Measurements from ENCODE around the gene STIM1. TPM values are rescaled to one million over a fixed set of nuclear protein-coding genes. Genes with fewer than 3 reads are reported as not detected.

Gene STIM1
- polyA plus RNA-seq, 1 donor, result 121 TPM

- DNase-seq, result no peak
Observed at GRCh38 chr11:3830730-3831129, 24.7 kb upstream of the STIM1 start.

DNA sequence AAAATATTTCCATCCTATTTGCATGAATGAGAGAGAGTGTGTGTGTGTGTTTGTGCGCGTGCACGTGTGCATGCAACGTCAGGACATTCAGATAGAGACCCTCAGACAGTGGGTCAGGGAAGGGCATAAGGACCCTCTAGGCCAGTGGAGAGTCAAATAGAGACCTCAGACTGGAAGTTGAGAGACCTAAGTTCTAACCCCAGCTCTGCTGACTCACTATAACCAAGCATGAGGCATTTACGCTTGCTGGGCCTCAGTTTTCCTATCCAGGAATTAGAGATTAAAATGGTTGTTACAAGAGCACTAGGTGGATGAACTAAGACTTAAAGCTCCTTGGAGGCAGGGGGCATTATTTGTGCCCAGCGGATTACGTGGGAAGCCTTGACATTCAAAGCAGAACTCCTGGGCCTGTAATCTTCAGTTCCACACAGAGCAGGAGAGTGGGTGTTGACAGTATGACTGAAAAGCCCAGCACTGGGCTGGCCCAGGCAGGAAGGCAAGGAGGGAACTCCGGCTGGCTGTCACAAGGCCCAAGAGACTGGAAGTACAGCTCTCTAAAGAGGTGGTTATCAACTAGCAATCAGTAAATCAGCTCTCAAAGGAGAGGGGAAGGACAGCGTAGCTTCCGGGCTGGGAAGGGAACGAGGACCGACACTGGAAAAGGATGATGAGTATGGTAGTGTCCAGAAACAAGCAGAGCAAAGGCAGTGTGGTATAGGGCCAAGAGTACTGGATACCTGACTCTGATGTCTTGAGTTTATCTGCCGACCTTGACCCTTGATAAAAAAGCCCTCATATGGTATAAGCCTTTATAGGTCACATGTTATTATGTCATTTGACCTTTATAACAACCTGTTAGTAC, 23.9 kb upstream of the STIM1 start:
- no peak for DNase-seq

- no peak for DNase-seq
Observed at GRCh38 chr11:3832816-3833215, 22.6 kb upstream of the STIM1 start.

DNA sequence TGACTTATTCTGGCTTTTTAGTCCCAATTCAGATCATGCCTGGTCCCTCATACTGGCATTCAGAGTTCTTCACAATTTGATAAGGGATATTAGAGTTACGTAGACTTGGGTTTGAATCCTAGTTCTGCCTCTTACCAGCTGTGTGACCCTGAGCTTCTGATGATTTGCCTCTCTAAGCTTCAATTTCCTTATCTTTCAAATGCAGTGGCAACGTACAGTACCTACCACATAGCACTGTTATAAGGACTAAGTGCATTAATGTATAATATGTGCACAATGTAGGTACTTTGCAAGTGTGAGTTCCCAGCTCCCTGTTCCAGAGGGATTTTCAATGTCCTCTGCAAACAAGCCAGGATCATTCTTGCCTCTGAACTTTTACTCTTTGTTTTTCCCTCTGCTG, 22.0 kb upstream of the STIM1 start:
- no peak for DNase-seq

- no peak for DNase-seq
Observed at GRCh38 chr11:3834349-3834663, 21.2 kb upstream of the STIM1 start.

DNA sequence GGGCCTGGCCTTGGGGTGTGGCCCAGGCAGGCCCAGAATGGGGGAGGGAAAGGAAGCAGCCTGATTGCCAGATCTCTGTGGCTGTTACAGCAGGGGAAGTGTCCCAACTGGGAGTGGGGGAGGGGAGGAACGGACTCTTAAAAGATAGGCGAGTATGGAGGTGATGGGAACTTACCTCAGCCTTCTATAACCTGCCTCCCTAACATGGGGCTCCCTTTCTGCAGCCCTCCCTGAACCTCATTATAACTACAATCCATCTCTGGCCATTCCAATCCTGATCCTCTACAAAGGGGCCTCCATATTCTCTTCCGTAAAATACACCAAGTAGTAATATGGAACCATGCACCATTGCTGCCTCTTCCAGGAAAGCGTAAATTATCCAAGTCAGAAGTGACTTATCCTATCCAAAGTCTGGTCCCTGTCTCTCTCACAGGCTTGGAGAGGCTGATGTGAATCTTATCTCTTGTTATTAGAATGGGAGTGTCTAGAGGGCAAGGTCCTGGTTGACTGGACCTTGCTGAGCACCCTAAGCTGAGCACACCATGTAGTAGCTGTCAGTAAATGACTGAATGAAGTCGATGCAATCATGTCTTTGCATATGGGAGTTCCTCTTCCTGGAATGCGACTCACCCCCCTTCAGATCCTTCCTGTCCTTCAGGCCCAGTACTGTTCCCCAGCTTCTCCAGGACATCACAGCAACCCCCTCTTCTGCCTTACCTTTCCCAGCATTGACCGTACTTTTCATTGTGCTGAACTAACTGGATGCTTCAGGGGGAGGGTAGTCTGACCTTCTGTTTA, 20.6 kb upstream of the STIM1 start:
- no peak for DNase-seq

DNA sequence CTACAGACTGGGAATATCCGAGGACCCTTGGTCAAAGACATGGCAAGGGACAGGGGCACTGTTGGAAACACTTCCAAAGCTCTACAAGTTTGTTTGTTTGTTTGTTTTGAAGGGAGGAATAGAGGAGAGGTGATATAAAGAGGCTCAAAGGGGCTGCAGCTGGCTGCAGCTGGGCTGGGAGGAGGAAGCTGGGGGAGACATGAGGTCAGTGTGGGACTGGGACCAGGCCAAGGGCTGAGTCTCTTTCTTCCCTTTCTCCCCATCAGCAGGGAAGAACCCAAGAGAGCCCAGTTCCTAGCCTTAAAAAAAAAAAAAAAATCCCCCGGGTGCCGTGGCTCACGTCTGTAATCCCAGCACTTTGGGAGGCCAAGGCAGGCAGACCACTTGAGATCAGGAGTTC, 19.7 kb upstream of the STIM1 start:
- DNase-seq, result no peak

DNA sequence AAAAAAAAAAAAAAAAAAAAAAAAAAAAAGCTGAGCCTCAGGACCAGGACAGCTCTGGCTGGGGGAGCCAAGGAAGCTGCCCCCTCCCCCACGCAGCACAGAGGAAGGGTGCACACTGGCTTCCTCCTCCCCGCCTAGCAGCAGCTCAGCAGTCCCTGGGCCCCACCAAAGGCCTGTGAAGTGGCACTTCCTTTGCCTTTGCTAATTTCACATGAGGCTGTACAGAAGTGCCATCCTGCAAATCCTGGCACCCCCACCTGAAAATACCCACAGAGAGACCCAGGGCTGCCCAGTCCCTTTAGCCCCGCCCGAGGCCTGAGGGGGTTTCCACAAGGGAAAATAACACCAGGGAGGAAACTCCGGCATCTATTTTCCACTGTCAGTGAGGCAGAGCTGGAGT, 18.6 kb upstream of the STIM1 start:
- no peak for DNase-seq

DNA sequence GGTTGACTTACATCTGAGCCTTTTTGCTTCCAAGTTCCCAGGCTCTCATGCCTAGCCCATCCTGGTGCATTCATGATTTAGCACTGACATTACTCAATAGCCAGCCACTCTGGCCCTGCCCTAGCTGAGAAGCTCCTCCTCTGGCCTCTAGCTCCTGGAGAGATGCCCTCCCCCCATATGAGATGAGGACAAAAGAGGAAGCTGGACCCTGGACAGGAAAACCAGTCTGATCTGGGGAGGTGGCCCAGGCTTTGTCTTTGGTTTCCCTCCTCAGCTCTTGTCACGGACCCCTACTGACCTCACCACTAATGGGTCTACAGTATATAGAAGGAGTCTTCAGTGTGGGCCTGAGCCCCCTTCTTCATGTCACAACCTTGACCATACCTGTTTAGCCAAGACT, 17.7 kb upstream of the STIM1 start:
- no peak for DNase-seq

- DNase-seq, result no peak
Observed at GRCh38 chr11:3838504-3838903, 17.0 kb upstream of the STIM1 start.

DNA sequence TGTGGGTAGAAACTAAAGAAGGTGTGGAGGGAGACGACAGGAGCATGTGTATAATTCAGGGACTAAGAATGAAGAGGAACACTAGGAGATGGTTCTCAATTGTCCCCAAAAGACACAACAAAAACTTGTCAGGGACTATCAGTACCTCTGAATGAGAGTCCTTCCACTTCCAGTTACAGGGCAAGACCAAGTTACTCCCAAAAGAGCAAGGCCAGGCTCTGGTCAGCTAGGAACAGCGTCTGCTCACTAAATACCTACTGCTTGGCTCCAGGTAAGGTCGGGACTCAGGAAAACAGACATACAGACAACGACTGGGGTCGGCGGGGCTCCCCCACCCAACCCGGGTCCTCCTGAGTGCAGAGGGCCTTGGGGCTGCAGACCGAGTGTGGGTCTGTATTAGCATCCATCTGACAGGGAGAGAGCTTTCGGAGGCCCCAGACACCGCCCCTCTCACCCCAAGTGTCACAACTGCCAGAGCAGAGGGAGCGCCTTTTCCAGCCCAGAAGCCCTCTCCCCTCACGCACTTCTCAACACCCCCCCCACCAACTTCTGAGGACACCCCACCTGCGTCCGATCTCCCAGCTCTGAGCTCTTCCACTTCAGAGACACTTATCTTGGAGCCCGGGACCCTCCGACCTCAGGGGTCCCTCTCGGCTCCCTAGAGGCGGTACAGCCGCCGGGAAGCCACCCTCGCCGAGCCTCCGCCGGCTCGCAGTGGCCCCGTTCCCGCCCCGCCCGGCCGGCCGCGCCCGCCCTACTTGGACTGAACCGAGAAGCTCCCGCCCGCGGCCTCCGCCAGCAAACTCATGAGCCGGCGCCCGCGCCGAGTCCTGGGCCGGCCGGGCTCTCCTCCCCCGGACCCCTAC, 15.2 kb upstream of the STIM1 start:
- peak; percentile 53 for DNase-seq

GRCh38 chr11:3840870-3841425, 14.5 kb upstream of the STIM1 start, which contains the start of gene RHOG:
RHOG (minus strand) TSS chr11:3840959; CDS start chr11:3828138, 12,821 bp downstream.
- peak; percentile 84 for DNase-seq

GRCh38 chr11:3841426-3842350, 13.8 kb upstream of the STIM1 start:
- peak; percentile 86 for DNase-seq

DNA sequence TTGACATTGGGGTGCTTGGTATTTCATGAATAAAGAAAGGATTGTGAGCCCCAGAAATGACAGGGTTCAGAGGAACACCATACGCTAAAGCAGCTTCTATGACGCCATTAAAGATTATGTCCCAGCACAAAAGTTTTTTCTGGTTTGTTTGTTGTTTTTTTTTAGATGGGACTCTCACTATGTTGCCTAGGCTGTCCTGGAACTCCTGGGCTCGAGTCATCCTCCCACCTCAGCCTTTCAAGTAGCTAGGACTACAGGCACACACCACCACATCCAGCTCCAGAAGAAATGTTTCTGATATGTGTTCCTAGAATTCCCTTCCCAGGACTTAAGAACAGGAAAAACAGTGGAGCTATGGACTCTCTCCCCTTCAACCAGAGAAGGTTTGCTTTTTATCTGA, 12.1 kb upstream of the STIM1 start:
- no peak for DNase-seq

GRCh38 chr11:3845246-3845645, 10.2 kb upstream of the STIM1 start:
- no peak for DNase-seq

DNA sequence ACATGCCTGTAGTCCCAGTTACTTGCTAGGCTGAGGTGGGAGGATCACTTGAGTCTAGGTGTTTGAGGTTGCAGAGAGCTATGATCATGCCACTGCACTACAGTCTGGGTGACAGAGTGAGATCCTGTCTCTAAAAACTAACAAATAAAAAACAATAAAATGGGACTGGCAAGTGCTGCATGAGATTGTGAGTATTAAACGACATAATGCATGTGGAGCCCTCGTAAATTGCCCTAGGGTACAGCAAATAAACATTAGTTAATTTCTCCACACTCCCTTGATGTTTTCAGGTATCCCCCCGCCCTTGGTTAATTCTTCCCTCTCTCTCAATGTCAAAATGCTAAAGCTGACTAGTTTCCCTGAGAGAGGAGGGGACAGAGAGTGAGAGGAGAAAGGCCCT, 9.8 kb upstream of the STIM1 start:
- DNase-seq, result no peak

GRCh38 chr11:3849297-3849874, 6.1 kb upstream of the STIM1 start:
- no peak for DNase-seq

GRCh38 chr11:3853545-3853842, 2.0 kb upstream of the STIM1 start:
- no peak for DNase-seq

DNA sequence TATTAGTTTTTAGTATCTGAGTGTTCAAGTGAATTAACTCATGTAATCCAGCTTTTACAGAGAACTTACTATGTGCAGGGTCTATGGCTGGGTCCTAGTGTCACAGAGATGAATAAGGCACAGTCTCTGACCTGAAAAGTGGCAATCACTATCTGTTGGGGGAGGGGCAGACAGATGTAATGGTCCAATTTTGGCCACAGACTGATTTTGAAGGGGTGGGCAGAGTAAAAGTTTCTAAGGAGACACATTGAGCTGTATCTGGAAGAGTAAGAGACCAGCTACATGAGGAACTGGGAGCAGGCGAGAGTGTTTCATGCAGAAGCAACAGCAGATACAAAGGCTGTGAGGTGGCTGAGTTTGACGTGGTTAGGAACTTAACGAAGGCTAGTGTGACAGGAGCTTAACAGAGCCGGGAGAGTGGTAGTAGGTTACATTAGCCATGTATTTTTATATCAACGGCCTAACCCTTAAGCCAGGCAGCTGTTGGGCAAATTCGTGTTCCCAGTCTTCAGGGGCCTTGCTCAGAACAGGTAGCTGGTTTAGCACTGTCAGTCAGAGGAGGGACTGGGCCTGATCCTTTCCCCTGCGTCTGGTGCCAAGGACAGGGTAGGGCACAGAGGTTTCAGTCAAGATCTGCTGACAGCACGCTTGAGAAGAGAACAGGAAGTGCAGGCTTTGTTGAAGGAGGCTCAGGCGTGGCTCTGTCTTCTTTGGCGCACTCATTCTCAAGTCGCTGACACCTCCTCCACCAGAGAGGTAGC, 1.4 kb upstream of the STIM1 start:
- DNase-seq, result no peak

DNA sequence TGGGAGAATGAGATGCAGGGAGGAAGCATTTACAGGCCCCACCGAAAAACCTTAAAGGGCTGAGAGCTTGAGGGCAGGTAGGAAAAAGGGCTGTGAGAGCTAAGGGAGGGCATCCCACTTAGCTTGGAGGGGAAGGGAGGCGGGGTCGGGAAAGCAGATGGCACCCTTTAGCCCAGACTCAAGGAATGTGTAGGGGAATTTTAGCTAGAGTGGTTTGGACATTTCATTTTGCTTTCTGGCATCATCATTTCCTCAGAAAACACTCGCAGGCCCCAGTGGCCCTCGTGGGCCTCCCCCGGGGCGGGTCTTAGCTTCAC, 846 bp upstream of the STIM1 start:
- no peak for DNase-seq

All from hindlimb muscle (tissue), 1 donor.